Umbilical cord (tissue), 2 donors: ENCODE data around the gene UCP3. TPM values are rescaled to one million over a fixed set of nuclear protein-coding genes. Genes with fewer than 3 reads are reported as not detected.

ENCODE experiments used
- DNase-seq: peaks from one replicate; pipeline ENCODE4 v3.0.0-alpha.2; 2015; ENCODE audit warnings: low spot score
- total RNA-seq: library from RNA; depleted of rRNA; stranded (reverse); fragments of >200 nt; gene quantifications from one replicate; pipeline ENCODE4 v1.2.3, GENCODE V29; 2014; ENCODE audit warnings: low replicate concordance; ENCODE audit not compliant: insufficient read depth

UCP3 gene
- 0.24 TPM for total RNA-seq

GRCh38 chr11:74008373-74009229 lies at the start of gene UCP3:
TSS of gene UCP3 (minus strand) at chr11:74009085. CDS start at chr11:74007042, 2,043 bp downstream.
- peak; percentile 45 for DNase-seq

- DNase-seq = no peak
Observed at GRCh38 chr11:74057249-74058151, 48.6 kb upstream of the UCP3 start.

GRCh38 chr11:74055938-74056337 lies 47.1 kb upstream of the UCP3 start:
- DNase-seq = no peak

- no peak for DNase-seq
Observed at GRCh38 chr11:74050465-74050864, 41.6 kb upstream of the UCP3 start.

GRCh38 chr11:74048993-74049392 lies 40.1 kb upstream of the UCP3 start:
- DNase-seq = no peak

- DNase-seq = no peak
Observed at GRCh38 chr11:74044538-74044937, 35.7 kb upstream of the UCP3 start.

- DNase-seq = no peak
Observed at GRCh38 chr11:74043450-74043849, 34.6 kb upstream of the UCP3 start.

- no peak for DNase-seq
Observed at GRCh38 chr11:74037309-74037708, 28.4 kb upstream of the UCP3 start.

GRCh38 chr11:74035264-74035663 lies 26.4 kb upstream of the UCP3 start:
- no peak for DNase-seq

- no peak for DNase-seq
Observed at GRCh38 chr11:74033046-74033445, 24.2 kb upstream of the UCP3 start.

- DNase-seq = no peak
Observed at GRCh38 chr11:74030723-74031676, 22.1 kb upstream of the UCP3 start.

- no peak for DNase-seq
Observed at GRCh38 chr11:74025467-74026166, 16.7 kb upstream of the UCP3 start.

GRCh38 chr11:74024261-74025029 lies 15.6 kb upstream of the UCP3 start:
- peak; percentile 82 for DNase-seq

- DNase-seq = no peak
Observed at GRCh38 chr11:74023276-74023675, 14.4 kb upstream of the UCP3 start.

- DNase-seq = no peak
Observed at GRCh38 chr11:74022546-74022945, 13.7 kb upstream of the UCP3 start.

- no peak for DNase-seq
Observed at GRCh38 chr11:74021998-74022397, 13.1 kb upstream of the UCP3 start.

- peak; percentile 29 for DNase-seq
Observed at GRCh38 chr11:74020539-74020938, 11.7 kb upstream of the UCP3 start.

GRCh38 chr11:74019860-74020259 lies 11.0 kb upstream of the UCP3 start:
- DNase-seq = no peak

- no peak for DNase-seq
Observed at GRCh38 chr11:74019104-74019738, 10.3 kb upstream of the UCP3 start.
